Common myeloid progenitor, CD34-positive (primary cell): Measurements from ENCODE around the gene DLX2.

Source experiments
- CTCF ChIA-PET: fragments of 350-600 bp; sonication (Branson Sonifier 250); formaldehyde crosslinking; loops from one replicate; lab custom pipeline; 2021; ENCODE audit warnings: antibody characterized with exemption; lab: Charles Lee
- POLR2A ChIA-PET: fragments of 350-600 bp; sonication (Branson Sonifier 250); formaldehyde crosslinking; loops from one replicate; lab custom pipeline; 2021; ENCODE audit warnings: antibody characterized with exemption; lab: Charles Lee
- DNase-seq, 3 donors: peaks; one replicate each; pipeline versions ENCODE4 v3.0.0 to v3.0.0-alpha.2; 2013
- H3K27ac ChIP-seq, 2 experiments: 1 replicate in 1 of 2; 2 replicates in 1 of 2; pipeline ENCODE4 v1.7.0; 2013; ENCODE audit warnings: inconsistent platforms in 2 of 2, low read length in 2 of 2, mild to moderate bottlenecking in 2 of 2, low read depth in 1 of 2, moderate library complexity in 1 of 2; ENCODE audit not compliant: severe bottlenecking in 2 of 2, insufficient read depth in 1 of 2, poor library complexity in 1 of 2
- H3K27me3 ChIP-seq, 5 experiments: replicated peaks in 2 of 5; 1 replicate in 3 of 5; 2 replicates in 2 of 5; pipeline versions ENCODE4 v1.6.1 to v1.7.0; 2013; ENCODE audit warnings: low read length in 4 of 5, mild to moderate bottlenecking in 2 of 5, moderate library complexity in 2 of 5, inconsistent platforms in 1 of 5; ENCODE audit not compliant: insufficient read depth in 5 of 5, control insufficient read depth in 4 of 5
- H3K36me3 ChIP-seq, 4 experiments: 1 replicate in 2 of 4; 2 replicates in 2 of 4; pipeline versions ENCODE4 v1.6.1 to v1.7.0; 2013; ENCODE audit warnings: low read length in 3 of 4, control low read depth in 1 of 4, mild to moderate bottlenecking in 1 of 4; ENCODE audit not compliant: control insufficient read depth in 4 of 4, insufficient read depth in 4 of 4
- H3K4me1 ChIP-seq, 4 experiments: 1 replicate in 3 of 4; 2 replicates in 1 of 4; pipeline versions ENCODE4 v1.6.1 to v1.7.1; 2013; ENCODE audit warnings: low read length in 3 of 4, mild to moderate bottlenecking in 3 of 4, control low read depth in 1 of 4, inconsistent platforms in 1 of 4, moderate library complexity in 1 of 4; ENCODE audit not compliant: control insufficient read depth in 4 of 4, insufficient read depth in 4 of 4; ENCODE audit errors: control extremely low read depth in 1 of 4
- H3K4me3 ChIP-seq, 7 experiments: 1 replicate in 4 of 7; 2 replicates in 3 of 7; pipeline versions ENCODE4 v1.5.1 to v1.7.0; 2013; ENCODE audit warnings: mild to moderate bottlenecking in 7 of 7, low read length in 6 of 7, moderate library complexity in 6 of 7, inconsistent platforms in 2 of 7, low read depth in 2 of 7, control low read depth in 1 of 7; ENCODE audit not compliant: insufficient read depth in 4 of 7, control insufficient read depth in 1 of 7; ENCODE audit errors: extremely low read depth in 1 of 7
- H3K9me3 ChIP-seq, 5 experiments: 1 replicate in 4 of 5; 2 replicates in 1 of 5; pipeline versions ENCODE4 v1.6.1 to v1.7.1; 2013; ENCODE audit warnings: low read length in 4 of 5, mild to moderate bottlenecking in 2 of 5, inconsistent platforms in 1 of 5, low read depth in 1 of 5, moderate library complexity in 1 of 5; ENCODE audit not compliant: control insufficient read depth in 4 of 5, insufficient read depth in 2 of 5; ENCODE audit errors: control extremely low read depth in 1 of 5
- WGBS: methylation state at CpG from one replicate; pipeline ENCODE4 v1.1.5; 2013; ENCODE audit not compliant: insufficient coverage; 5-methylcytosine and 5-hydroxymethylcytosine counted together

The DLX2 gene

DNA sequence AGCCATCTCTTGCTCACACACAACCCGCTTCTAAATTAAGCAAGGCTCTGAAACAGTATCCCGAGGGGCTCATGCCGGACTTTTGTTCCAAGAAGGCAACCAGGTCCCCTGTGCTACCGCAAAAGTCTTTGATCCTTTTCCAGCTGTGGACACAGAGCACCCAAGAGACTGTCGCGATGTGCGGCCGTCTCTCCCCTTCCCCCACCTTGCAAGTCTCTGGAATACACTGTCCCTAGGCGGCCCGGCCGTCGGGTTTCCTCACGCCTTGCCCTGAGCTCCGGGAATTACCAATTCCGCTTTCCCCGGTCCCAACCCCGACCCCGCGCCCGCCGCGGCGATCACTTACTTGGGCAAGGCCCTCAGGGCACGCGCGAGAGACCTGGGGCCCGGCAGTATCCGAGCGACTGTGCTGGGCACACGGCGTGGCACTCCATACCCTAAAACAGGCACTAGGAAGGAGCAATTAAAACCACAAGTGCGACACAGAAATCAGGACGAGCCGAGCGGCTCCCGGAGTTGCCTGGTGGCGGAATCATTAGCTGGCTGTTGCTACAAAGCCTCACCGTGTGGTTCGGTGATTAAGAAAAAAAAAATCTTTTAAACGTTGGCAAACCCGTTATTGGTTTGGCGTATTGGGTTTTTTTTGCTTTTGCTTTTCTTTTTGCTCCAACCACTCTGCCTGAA, 19.6 kb downstream of the DLX2 start:
- H3K4me1 ChIP-seq, result peaks cover 2 to 53% (median 46%) of the 10 kb centered on the region in 4 experiments
- 10% methylated on average over 35 of the region's 42 CpGs for WGBS
- H3K27me3 ChIP-seq, result peaks cover 29 to 97% (median 65%) of the 10 kb centered on the region in 5 experiments
- H3K9me3 ChIP-seq, result no peaks in the 10 kb centered on the region
- H3K27ac ChIP-seq, result no peak overlapping the region
- H3K36me3 ChIP-seq, result no peaks in the 10 kb centered on the region
- CTCF ChIA-PET, result interaction anchor here (0.8 to 3.9 kb wide), 9 partner anchors 9 to 33 kb away, joined by 3 to 32 read pairs (median 4); no protein-coding TSS in a partner anchor
- H3K4me3 ChIP-seq, result peak overlapping the region in 1 of 7 experiments; percentile 4
- peak in 1 of 3 donors; percentile 14 for DNase-seq
- POLR2A ChIA-PET, result interaction anchor here (0.7 to 1.3 kb wide), 2 partner anchors 8 to 18 kb away, joined by 3 read pairs; no protein-coding TSS in a partner anchor

GRCh38 chr2:172082105-172082943, 20.4 kb downstream of the DLX2 start:
- ChIA-PET CTCF (interaction anchor here (0.9 to 3.9 kb wide), 10 partner anchors 10 to 378 kb away, joined by 3 to 32 read pairs (median 4); no protein-coding TSS in a partner anchor), POLR2A (interaction anchor here (0.7 to 1.3 kb wide), 2 partner anchors 9 to 19 kb away, joined by 3 read pairs; no protein-coding TSS in a partner anchor)
- no peak overlapping the region for H3K4me3 ChIP-seq
- no peak overlapping the region for H3K27ac ChIP-seq
- WGBS, result 7% methylated on average over 12 of the region's 14 CpGs
- DNase-seq, result peak; percentile 3 to 25 (median 21)
- no peaks in the 10 kb centered on the region for H3K36me3 ChIP-seq
- H3K27me3 ChIP-seq, result peaks cover 28 to 91% (median 62%) of the 10 kb centered on the region in 5 experiments
- H3K4me1 ChIP-seq, result peaks cover 2 to 53% (median 44%) of the 10 kb centered on the region in 4 experiments
- no peaks in the 10 kb centered on the region for H3K9me3 ChIP-seq

GRCh38 chr2:172081221-172082022, 21.3 kb downstream of the DLX2 start:
- Histone ChIP-seq H3K36me3 (no peaks in the 10 kb centered on the region), H3K27me3 (peaks cover 30 to 82% (median 58%) of the 10 kb centered on the region in 5 experiments), H3K9me3 (no peaks in the 10 kb centered on the region), H3K4me1 (peaks cover 2 to 46% (median 37%) of the 10 kb centered on the region in 4 experiments), H3K4me3 (no peak overlapping the region), H3K27ac (no peak overlapping the region)
- 14% methylated on average over 27 of the region's 36 CpGs for whole genome bisulfite sequencing
- DNase-seq, result peak; percentile 4 to 41 (median 37)
- ChIA-PET POLR2A (no interaction called here), CTCF (interaction anchor here (1.2 to 3.9 kb wide), 6 partner anchors 11 to 377 kb away, joined by 3 to 32 read pairs (median 6); no protein-coding TSS in a partner anchor)

- Histone ChIP-seq H3K9me3 (no peaks in the 10 kb centered on the region), H3K27me3 (peaks cover 32 to 78% (median 52%) of the 10 kb centered on the region in 5 experiments), H3K36me3 (no peaks in the 10 kb centered on the region), H3K4me3 (peak overlapping the region in 1 of 7 experiments; percentile 34), H3K4me1 (peaks cover 2 to 40% (median 30%) of the 10 kb centered on the region in 4 experiments), H3K27ac (no peak overlapping the region)
- DNase-seq, result peak in 2 of 3 donors; percentile 8 to 12
- ChIA-PET CTCF (interaction anchor here (1.2 to 3.9 kb wide), 5 partner anchors 11 to 377 kb away, joined by 3 to 32 read pairs (median 8); no protein-coding TSS in a partner anchor), POLR2A (no interaction called here)
- WGBS, result 10% methylated on average over 20 of the region's 25 CpGs
Observed at GRCh38 chr2:172080641-172081220, 22.0 kb downstream of the DLX2 start.

GRCh38 chr2:172079838-172080640, 22.7 kb downstream of the DLX2 start:
- Histone ChIP-seq H3K4me1 (peaks cover 2 to 33% (median 25%) of the 10 kb centered on the region in 4 experiments), H3K4me3 (peak overlapping the region in 5 of 7 experiments; percentile 21 to 52 (median 34)), H3K9me3 (no peaks in the 10 kb centered on the region), H3K27ac (no peak overlapping the region), H3K36me3 (no peaks in the 10 kb centered on the region), H3K27me3 (peaks cover 32 to 76% (median 49%) of the 10 kb centered on the region in 5 experiments)
- peak; percentile 89 to 96 (median 94) for DNase-seq
- POLR2A ChIA-PET, result no interaction called here
- 6% methylated on average over 31 of the region's 38 CpGs for WGBS
- CTCF ChIA-PET, result interaction anchor here (3.9 kb wide), 1 partner anchor 12 kb away, joined by 32 read pairs; no protein-coding TSS in a partner anchor
